ENCODE results near the gene DIPK1A. TPM values are rescaled to one million over a fixed set of nuclear protein-coding genes. Genes with fewer than 3 reads are reported as not detected.

DIPK1A gene
- total RNA-seq, 1 donor from 2014 or later: 7.9 TPM

DNA sequence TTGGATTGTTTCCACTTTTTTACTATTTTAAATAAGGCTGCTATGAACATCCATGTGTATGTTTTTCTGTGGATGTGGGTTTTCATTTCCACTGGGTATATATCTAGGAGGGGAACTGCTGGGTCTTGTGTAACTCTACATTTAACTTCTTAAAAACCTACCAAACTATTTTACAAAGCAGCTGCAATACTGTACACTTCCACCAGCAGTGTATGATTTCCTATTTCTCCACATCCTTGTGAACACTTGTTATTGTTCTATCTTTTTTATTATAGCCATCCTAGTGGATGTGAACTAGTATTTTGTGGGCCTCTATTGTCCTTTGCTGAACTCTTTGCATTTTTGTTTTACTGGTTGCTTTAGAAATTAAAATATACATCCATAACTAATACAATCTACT, 33.4 kb downstream of the DIPK1A start:
- Histone ChIP-seq H3K36me3 (no peaks in the 10 kb centered on the region), H3K27ac (no peak overlapping the region), H3K4me3 (no peak overlapping the region), H3K4me1 (no peaks in the 10 kb centered on the region), H3K27me3 (no peaks in the 10 kb centered on the region), H3K9me3 (no peaks in the 10 kb centered on the region)
- intact Hi-C loops (cut with DNase I): no loop called here
- DNase-seq (ENCODE audit: extremely low spot score in 2 of 2): no peak
- TF ChIP-seq POLR2AphosphoS5 (IDR thresholded peaks at IDR 0.05; ENCODE audit: insufficient read depth in 1 of 2, low read depth in 1 of 2): no peak
- TF ChIP-seq, protein P1, sequence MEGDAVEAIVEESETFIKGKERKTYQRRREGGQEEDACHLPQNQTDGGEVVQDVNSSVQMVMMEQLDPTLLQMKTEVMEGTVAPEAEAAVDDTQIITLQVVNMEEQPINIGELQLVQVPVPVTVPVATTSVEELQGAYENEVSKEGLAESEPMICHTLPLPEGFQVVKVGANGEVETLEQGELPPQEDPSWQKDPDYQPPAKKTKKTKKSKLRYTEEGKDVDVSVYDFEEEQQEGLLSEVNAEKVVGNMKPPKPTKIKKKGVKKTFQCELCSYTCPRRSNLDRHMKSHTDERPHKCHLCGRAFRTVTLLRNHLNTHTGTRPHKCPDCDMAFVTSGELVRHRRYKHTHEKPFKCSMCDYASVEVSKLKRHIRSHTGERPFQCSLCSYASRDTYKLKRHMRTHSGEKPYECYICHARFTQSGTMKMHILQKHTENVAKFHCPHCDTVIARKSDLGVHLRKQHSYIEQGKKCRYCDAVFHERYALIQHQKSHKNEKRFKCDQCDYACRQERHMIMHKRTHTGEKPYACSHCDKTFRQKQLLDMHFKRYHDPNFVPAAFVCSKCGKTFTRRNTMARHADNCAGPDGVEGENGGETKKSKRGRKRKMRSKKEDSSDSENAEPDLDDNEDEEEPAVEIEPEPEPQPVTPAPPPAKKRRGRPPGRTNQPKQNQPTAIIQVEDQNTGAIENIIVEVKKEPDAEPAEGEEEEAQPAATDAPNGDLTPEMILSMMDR (IDR thresholded peaks at IDR 0.05): no peak
- no peak for TF ChIP-seq POLR2A (IDR thresholded peaks at IDR 0.05)

- TF ChIP-seq, protein P1 (IDR thresholded peaks at IDR 0.05): no peak
- TF ChIP-seq POLR2A (IDR thresholded peaks at IDR 0.05) (no peak), POLR2AphosphoS5 (IDR thresholded peaks at IDR 0.05; ENCODE audit: insufficient read depth in 1 of 2, low read depth in 1 of 2) (no peak)
- no peaks in the 10 kb centered on the region for H3K27me3 ChIP-seq
- intact Hi-C loops (cut with DNase I): no loop called here
- no peak for DNase-seq (ENCODE audit: extremely low spot score in 2 of 2)
- no peaks in the 10 kb centered on the region for H3K4me1 ChIP-seq
- H3K27ac ChIP-seq: no peak overlapping the region
- no peak overlapping the region for H3K4me3 ChIP-seq
- no peaks in the 10 kb centered on the region for H3K9me3 ChIP-seq
- H3K36me3 ChIP-seq: no peaks in the 10 kb centered on the region
Observed at GRCh38 chr1:92926873-92927272, 34.4 kb downstream of the DIPK1A start.

DNA sequence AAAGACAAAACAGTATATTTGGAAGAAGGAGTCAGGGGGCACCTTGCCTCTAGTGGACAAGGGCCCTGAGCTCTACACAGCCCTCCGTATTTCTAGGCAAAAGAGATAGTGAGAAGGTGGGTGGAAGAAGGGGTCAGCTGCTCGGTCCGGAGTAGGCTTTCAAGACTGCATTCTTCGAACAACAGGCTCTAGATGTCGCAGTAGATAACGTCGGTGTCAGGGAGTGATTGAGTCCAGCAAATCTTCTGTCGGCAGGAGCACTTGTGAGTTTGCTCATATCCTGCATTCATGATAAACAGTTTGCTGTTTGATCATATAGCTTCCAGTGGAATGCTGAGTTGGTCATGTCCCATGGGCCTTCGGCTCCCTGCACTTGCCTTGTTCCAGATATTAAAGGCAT, 36.8 kb downstream of the DIPK1A start:
- no peak for DNase-seq (ENCODE audit: extremely low spot score in 2 of 2)
- no peaks in the 10 kb centered on the region for H3K27me3 ChIP-seq

GRCh38 chr1:92923664-92924063, 37.6 kb downstream of the DIPK1A start:
- no peak overlapping the region for H3K27ac ChIP-seq
- H3K4me1 ChIP-seq: no peaks in the 10 kb centered on the region
- H3K4me3 ChIP-seq: no peak overlapping the region
- no peak for TF ChIP-seq POLR2AphosphoS5 (IDR thresholded peaks at IDR 0.05; ENCODE audit: insufficient read depth in 1 of 2, low read depth in 1 of 2)
- TF ChIP-seq, protein P1 (IDR thresholded peaks at IDR 0.05): no peak
- TF ChIP-seq POLR2A (IDR thresholded peaks at IDR 0.05): no peak
- H3K36me3 ChIP-seq: no peaks in the 10 kb centered on the region
- no peaks in the 10 kb centered on the region for H3K9me3 ChIP-seq
- DNase-seq (ENCODE audit: extremely low spot score in 2 of 2): no peak
- no peaks in the 10 kb centered on the region for H3K27me3 ChIP-seq
- intact Hi-C loops (cut with DNase I): no loop called here

More for the DNA sequence above, 36.8 kb downstream of the DIPK1A start:
- H3K4me1 ChIP-seq: no peaks in the 10 kb centered on the region
- intact Hi-C loops (cut with DNase I): no loop called here
- H3K36me3 ChIP-seq: no peaks in the 10 kb centered on the region
- no peak overlapping the region for H3K4me3 ChIP-seq
- H3K9me3 ChIP-seq: no peaks in the 10 kb centered on the region
- TF ChIP-seq POLR2A (IDR thresholded peaks at IDR 0.05) (no peak), POLR2AphosphoS5 (IDR thresholded peaks at IDR 0.05; ENCODE audit: insufficient read depth in 1 of 2, low read depth in 1 of 2) (no peak)
- TF ChIP-seq, protein P1 (IDR thresholded peaks at IDR 0.05): no peak
- no peak overlapping the region for H3K27ac ChIP-seq

DNA sequence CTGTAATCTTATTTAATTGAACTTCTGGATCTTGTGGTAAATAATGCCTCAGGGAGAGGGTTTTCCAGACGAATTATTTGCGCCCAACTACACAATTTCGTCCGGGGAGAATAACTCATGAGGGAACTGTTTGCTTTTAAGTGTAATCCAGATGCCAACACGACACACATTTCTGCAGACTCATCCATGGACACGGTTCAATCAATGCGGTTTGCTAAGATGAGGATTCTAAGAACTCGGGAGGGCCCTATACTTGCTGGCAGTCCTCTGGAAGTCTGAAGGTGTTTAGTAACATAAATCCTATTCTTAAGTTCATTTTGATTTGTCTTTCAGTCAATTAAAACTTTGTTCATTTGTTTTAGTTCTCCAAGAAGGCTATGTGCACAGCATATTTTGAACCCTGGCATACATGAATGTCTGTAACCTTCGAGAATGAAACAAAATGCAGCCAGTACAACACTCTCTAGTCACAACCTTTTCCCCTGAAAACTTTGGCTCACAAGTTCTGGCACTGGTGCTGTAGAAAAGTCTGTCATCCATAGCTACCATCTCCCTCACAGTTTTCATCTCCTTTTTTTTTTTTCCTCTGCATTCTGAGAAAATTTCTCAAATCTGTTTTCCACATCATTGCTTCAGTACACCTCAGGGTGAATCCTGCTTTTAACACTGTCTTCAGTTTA, 38.8 kb downstream of the DIPK1A start:
- DNase-seq (ENCODE audit: extremely low spot score in 2 of 2): no peak
- Histone ChIP-seq H3K36me3 (no peaks in the 10 kb centered on the region), H3K27me3 (no peaks in the 10 kb centered on the region), H3K4me1 (no peaks in the 10 kb centered on the region), H3K4me3 (no peak overlapping the region), H3K9me3 (no peaks in the 10 kb centered on the region), H3K27ac (no peak overlapping the region)
- TF ChIP-seq, protein P1 (IDR thresholded peaks at IDR 0.05): no peak
- no peak for TF ChIP-seq POLR2AphosphoS5 (IDR thresholded peaks at IDR 0.05; ENCODE audit: insufficient read depth in 1 of 2, low read depth in 1 of 2)
- no peak for TF ChIP-seq POLR2A (IDR thresholded peaks at IDR 0.05)
- intact Hi-C loops (cut with DNase I): no loop called here
